Parathyroid adenoma (tissue), 2 donors: ENCODE data around the gene CEP152.

Experiments used
- H2AFZ ChIP-seq: fragments of 300-600 bp; sonication (generic); one replicate; pipeline ENCODE4 v1.7.0; 2017; ENCODE audit warnings: antibody characterized with exemption, mild to moderate bottlenecking
- H3K27ac ChIP-seq: fragments of 300-600 bp; sonication (generic); one replicate; pipeline ENCODE4 v1.7.0; 2017
- H3K27me3 ChIP-seq: fragments of 300-600 bp; sonication (generic); one replicate; pipeline ENCODE4 v1.7.0; 2017; ENCODE audit warnings: low read length; ENCODE audit not compliant: control insufficient read depth, insufficient read depth
- H3K36me3 ChIP-seq: fragments of 300-600 bp; sonication (generic); one replicate; pipeline ENCODE4 v1.7.0; 2017; ENCODE audit warnings: low read length; ENCODE audit not compliant: control insufficient read depth, insufficient read depth
- H3K4me1 ChIP-seq: fragments of 300-600 bp; sonication (generic); one replicate; pipeline ENCODE4 v1.7.0; 2017; ENCODE audit warnings: control low read depth
- H3K4me2 ChIP-seq: fragments of 300-600 bp; sonication (generic); one replicate; pipeline ENCODE4 v1.7.0; 2017; ENCODE audit warnings: low read length
- H3K4me3 ChIP-seq: fragments of 300-600 bp; sonication (generic); one replicate; pipeline ENCODE4 v1.7.0; 2017; ENCODE audit warnings: low read depth, low read length
- H3K79me2 ChIP-seq: fragments of 300-600 bp; sonication (generic); one replicate; pipeline ENCODE4 v1.7.0; 2017; ENCODE audit warnings: control low read depth
- H3K9ac ChIP-seq: fragments of 300-600 bp; sonication (generic); one replicate; pipeline ENCODE4 v1.7.0; 2017; ENCODE audit warnings: mild to moderate bottlenecking
- H3K9me3 ChIP-seq: fragments of 300-600 bp; sonication (generic); one replicate; pipeline ENCODE4 v1.7.0; 2017; ENCODE audit warnings: low read length; ENCODE audit not compliant: control insufficient read depth
- CTCF ChIP-seq: fragments of 300-600 bp; sonication (generic); IDR thresholded peaks from one replicate; pipeline ENCODE4 v1.7.0; 2017; ENCODE audit warnings: antibody characterized with exemption, mild to moderate bottlenecking
- donor health status: primary hyperparathyroidism.

The CEP152 gene

GRCh38 chr15:48781017-48781416 is 29.9 kb downstream of the CEP152 start:
- Histone ChIP-seq H3K9me3 (no peaks in the 10 kb centered on the region), H3K4me2 (no peak overlapping the region), H3K4me1 (no peaks in the 10 kb centered on the region), H3K9ac (no peak overlapping the region), H2AFZ (no peak overlapping the region), H3K27ac (no peak overlapping the region), H3K79me2 (no peaks in the 10 kb centered on the region), H3K36me3 (no peaks in the 10 kb centered on the region), H3K27me3 (no peaks in the 10 kb centered on the region), H3K4me3 (no peak overlapping the region)
- TF ChIP-seq CTCF: no peak

DNA sequence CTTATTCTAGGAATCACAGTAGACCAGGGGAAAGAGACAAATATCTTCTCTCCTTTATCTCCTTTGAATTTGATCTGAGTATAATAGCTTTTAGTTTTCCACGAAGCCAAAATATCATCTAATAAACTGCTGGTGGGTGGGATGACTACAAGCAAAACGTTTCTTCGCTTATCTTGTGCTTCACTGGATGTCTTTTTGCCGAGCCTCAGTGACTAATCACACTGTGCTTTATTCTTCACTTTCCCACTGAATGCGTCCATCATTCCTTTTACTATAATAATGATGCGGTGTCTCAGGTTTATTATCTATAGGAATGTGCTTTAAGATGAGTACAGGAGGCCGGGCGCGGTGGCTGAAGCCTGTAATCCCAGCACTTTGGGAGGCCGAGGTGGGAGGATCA is 32.5 kb downstream of the CEP152 start:
- no peaks in the 10 kb centered on the region for H3K4me1 ChIP-seq

GRCh38 chr15:48777645-48778330 is 33.1 kb downstream of the CEP152 start:
- no peaks in the 10 kb centered on the region for H3K36me3 ChIP-seq
- H3K4me1 ChIP-seq: no peaks in the 10 kb centered on the region
- H3K79me2 ChIP-seq: no peaks in the 10 kb centered on the region
- H2AFZ ChIP-seq: no peak overlapping the region
- no peak overlapping the region for H3K4me2 ChIP-seq
- no peak overlapping the region for H3K4me3 ChIP-seq
- no peaks in the 10 kb centered on the region for H3K9me3 ChIP-seq
- no peak overlapping the region for H3K9ac ChIP-seq
- H3K27ac ChIP-seq: no peak overlapping the region
- no peak for TF ChIP-seq CTCF
- H3K27me3 ChIP-seq: no peaks in the 10 kb centered on the region

More for the DNA sequence above, 32.5 kb downstream of the CEP152 start:
- no peak for TF ChIP-seq CTCF
- no peak overlapping the region for H3K4me2 ChIP-seq
- H3K27me3 ChIP-seq: no peaks in the 10 kb centered on the region
- no peak overlapping the region for H2AFZ ChIP-seq
- H3K36me3 ChIP-seq: no peaks in the 10 kb centered on the region
- no peaks in the 10 kb centered on the region for H3K79me2 ChIP-seq
- H3K4me3 ChIP-seq: no peak overlapping the region
- no peak overlapping the region for H3K9ac ChIP-seq
- H3K9me3 ChIP-seq: no peaks in the 10 kb centered on the region
- no peak overlapping the region for H3K27ac ChIP-seq

GRCh38 chr15:48775546-48775945 is 35.3 kb downstream of the CEP152 start:
- Histone ChIP-seq H2AFZ (no peak overlapping the region), H3K4me1 (no peaks in the 10 kb centered on the region), H3K27ac (no peak overlapping the region), H3K4me2 (no peak overlapping the region), H3K79me2 (no peaks in the 10 kb centered on the region), H3K27me3 (no peaks in the 10 kb centered on the region), H3K36me3 (no peaks in the 10 kb centered on the region), H3K9me3 (no peaks in the 10 kb centered on the region), H3K4me3 (no peak overlapping the region), H3K9ac (no peak overlapping the region)
- TF ChIP-seq CTCF: no peak

DNA sequence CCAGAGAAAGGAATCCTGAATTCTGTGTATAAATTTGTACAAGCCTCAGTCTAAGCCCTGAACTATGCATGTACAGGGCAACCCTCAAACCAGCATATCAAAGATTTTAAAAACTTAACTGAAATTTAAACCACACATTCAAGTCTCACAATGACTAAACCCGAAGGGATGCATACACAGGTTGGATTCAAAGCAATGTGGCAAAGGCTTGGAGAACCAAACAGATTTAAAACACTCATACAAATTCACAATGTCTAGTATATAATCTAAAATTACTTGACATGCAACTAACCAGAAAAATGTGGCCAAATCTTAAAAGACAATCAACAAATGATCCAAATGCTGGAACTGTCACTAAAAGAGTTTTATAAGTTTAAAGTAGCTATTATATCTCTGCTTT is 36.4 kb downstream of the CEP152 start:
- H2AFZ ChIP-seq: no peak overlapping the region
- no peaks in the 10 kb centered on the region for H3K9me3 ChIP-seq
- no peaks in the 10 kb centered on the region for H3K27me3 ChIP-seq
- H3K9ac ChIP-seq: no peak overlapping the region
- no peak overlapping the region for H3K4me2 ChIP-seq
- TF ChIP-seq CTCF: no peak
- no peak overlapping the region for H3K4me3 ChIP-seq
- H3K36me3 ChIP-seq: no peaks in the 10 kb centered on the region
- H3K79me2 ChIP-seq: no peaks in the 10 kb centered on the region
- no peaks in the 10 kb centered on the region for H3K4me1 ChIP-seq
- H3K27ac ChIP-seq: no peak overlapping the region
